Ascending aorta (tissue), 2 donors: Measurements from ENCODE around the gene CCDC63. TPM values are rescaled to one million over a fixed set of nuclear protein-coding genes. Genes with fewer than 3 reads are reported as not detected.

Experiments used
- DNase-seq, 2 donors: peaks; one replicate each; pipeline ENCODE4 v3.0.0-alpha.2; 2019; ENCODE audit warnings: low spot score in 2 of 2
- H3K27ac ChIP-seq, 2 donors: fragments of 200-600 bp; sonication (generic); one replicate each; pipeline ENCODE4 v1.5.1; 2016 to 2017; ENCODE audit warnings: mild to moderate bottlenecking in 1 of 2
- H3K27me3 ChIP-seq: fragments of 200-600 bp; sonication (generic); one replicate; pipeline ENCODE4 v1.5.1; 2017
- H3K36me3 ChIP-seq, 2 donors: fragments of 200-600 bp; sonication (generic); one replicate each; pipeline ENCODE4 v1.5.1; 2016
- H3K4me1 ChIP-seq, 2 donors: fragments of 200-600 bp; sonication (generic); one replicate each; pipeline ENCODE4 v1.5.1; 2016 to 2017; ENCODE audit warnings: mild to moderate bottlenecking in 1 of 2
- H3K4me3 ChIP-seq, 2 donors: fragments of 200-600 bp; sonication (generic); one replicate each; pipeline ENCODE4 v1.5.1; 2016 to 2017; ENCODE audit warnings: mild to moderate bottlenecking in 1 of 2
- H3K9me3 ChIP-seq, 2 donors: fragments of 200-600 bp; sonication (generic); one replicate each; pipeline ENCODE4 v1.5.1; 2016
- CTCF ChIP-seq, 3 experiments: fragments of 200-600 bp in 2 of 3; fragments of 450-650 bp in 1 of 3; sonication (generic) in 2 of 3; IDR thresholded peaks; one replicate each; pipeline ENCODE4 v1.5.1; 2016 to 2019; ENCODE audit warnings: antibody characterized with exemption in 3 of 3, mild to moderate bottlenecking in 1 of 3, moderate library complexity in 1 of 3
- intact Hi-C: fragments of 100-400 bp; cut with DNase I; formaldehyde crosslinking; loops from one replicate; pipeline ENCODE4 v1.15.1; 2023
- total RNA-seq: library from RNA; depleted of rRNA; stranded (reverse); fragments of >200 nt; gene quantifications from one replicate; pipeline ENCODE4 v1.1.0, GENCODE V29; 2016

The CCDC63 gene
- total RNA-seq, 1 donor from 2014 or later, result not detected

DNA sequence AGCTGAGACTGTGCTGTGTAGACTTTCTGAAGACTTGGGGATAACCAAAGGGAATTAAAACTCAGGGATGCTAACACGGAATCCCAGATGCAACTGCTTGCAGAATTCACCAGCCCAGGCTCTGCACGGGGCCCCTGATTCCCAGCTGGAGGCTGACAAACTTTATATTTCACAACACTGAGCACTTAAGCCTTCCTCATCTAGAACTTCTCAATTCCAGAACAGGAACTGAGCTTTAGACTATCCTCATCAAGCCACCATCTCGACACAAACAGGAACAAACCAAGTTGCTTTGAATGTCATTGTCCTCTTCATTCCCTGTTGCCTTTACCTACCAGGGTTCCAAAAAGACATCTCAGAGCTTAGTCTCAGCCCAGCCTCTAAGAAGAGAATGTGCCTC is 22.2 kb downstream of the CCDC63 start:
- Histone ChIP-seq H3K27me3 (no peaks in the 10 kb centered on the region), H3K4me1 (no peaks in the 10 kb centered on the region), H3K27ac (no peak overlapping the region), H3K9me3 (no peaks in the 10 kb centered on the region), H3K36me3 (no peaks in the 10 kb centered on the region), H3K4me3 (no peak overlapping the region)
- TF ChIP-seq CTCF (IDR thresholded peaks at IDR 0.05), result no peak
- no peak for DNase-seq
- intact Hi-C loops, result no loop called here

DNA sequence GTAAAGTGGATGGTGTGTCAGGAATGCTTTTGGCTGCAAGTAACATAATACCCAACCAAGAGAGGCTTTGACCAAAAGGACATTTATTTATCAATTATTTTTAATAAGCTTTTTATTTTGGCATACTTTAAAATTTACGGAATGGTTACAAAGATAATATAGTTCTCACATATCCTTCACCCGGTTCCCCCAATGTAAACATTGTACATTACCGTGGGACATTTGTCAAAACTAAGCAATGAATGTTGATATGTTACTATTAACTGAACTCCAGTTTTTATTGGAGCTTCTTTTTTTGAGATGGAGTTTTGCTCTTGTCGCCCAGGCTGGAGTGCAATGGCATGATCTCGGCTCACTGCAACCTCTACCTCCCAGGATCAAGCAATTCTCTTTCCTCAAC is 23.0 kb downstream of the CCDC63 start:
- no peaks in the 10 kb centered on the region for H3K36me3 ChIP-seq
- intact Hi-C loops, result no loop called here
- H3K4me1 ChIP-seq, result no peaks in the 10 kb centered on the region
- H3K9me3 ChIP-seq, result no peaks in the 10 kb centered on the region
- no peak overlapping the region for H3K4me3 ChIP-seq
- no peak for DNase-seq
- TF ChIP-seq CTCF (IDR thresholded peaks at IDR 0.05), result no peak
- no peaks in the 10 kb centered on the region for H3K27me3 ChIP-seq
- H3K27ac ChIP-seq, result no peak overlapping the region

DNA sequence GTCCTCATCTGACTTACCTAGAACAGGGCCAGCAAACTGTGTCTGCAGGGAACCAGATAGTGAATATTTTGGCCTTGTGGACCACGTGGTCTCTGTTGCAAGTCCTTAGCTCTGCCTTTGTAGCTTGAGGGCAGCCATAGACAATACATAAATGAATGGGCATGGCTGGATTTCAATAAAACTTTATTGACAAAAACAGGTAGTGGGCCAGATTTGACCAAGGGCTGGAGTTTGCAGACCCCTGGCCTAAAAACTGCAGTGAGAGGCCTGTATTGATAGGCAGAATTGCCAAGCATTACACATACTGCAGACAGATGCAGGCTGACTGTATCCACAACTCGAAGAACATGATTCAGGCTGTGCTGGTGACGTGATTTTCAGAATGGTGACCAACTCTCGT is 25.3 kb downstream of the CCDC63 start:
- H3K4me1 ChIP-seq, result no peaks in the 10 kb centered on the region
- no peak overlapping the region for H3K4me3 ChIP-seq
- H3K27ac ChIP-seq, result no peak overlapping the region
- no peaks in the 10 kb centered on the region for H3K9me3 ChIP-seq
- TF ChIP-seq CTCF (IDR thresholded peaks at IDR 0.05), result no peak
- no peaks in the 10 kb centered on the region for H3K36me3 ChIP-seq
- H3K27me3 ChIP-seq, result no peaks in the 10 kb centered on the region
- no peak for DNase-seq
- intact Hi-C loops, result no loop called here

DNA sequence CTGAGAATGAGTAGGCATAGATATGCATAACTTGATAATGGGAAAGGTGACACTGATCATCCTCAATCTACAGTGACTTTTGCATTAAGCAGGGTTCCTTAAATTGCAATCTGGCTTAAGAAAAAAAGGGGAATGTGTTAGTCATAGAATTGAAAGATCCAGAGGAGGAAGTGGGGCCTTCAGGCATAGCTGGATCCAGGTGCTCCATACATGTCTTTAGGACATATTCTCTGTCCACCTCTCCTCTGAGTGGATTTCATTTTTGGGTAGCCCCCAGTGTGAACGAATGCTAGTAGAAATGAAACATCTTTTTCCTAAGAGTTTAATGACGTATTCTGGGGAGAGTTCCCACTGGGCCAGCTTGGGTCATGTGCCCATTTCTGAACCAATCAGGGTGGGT is 27.6 kb downstream of the CCDC63 start:
- H3K27ac ChIP-seq, result no peak overlapping the region
- H3K36me3 ChIP-seq, result no peaks in the 10 kb centered on the region
- no peaks in the 10 kb centered on the region for H3K27me3 ChIP-seq
- peaks cover 0 to 2% of the 10 kb centered on the region in 2 donors for H3K4me1 ChIP-seq
- no peaks in the 10 kb centered on the region for H3K9me3 ChIP-seq
- no peak for DNase-seq
- no peak overlapping the region for H3K4me3 ChIP-seq
- TF ChIP-seq CTCF (IDR thresholded peaks at IDR 0.05), result no peak
- intact Hi-C loops, result no loop called here

DNA sequence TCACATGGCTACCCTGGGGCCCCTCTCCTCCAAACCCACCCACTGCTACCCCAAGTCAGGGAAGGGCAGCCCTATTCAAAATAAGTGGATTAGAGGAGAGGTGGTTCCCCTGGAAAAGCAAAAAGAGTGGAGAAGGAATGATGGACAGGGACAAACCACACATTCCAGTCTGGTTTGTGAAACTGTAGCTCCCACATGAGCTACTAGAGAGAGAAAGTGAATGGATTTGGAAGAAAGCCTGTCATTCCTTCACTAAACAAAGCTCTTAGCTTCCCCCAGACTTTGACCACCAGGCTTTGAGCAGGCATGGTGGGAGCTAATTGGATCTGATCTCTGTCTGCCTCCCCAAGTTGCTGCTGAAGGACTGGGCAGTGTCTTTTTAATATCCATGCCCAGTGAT is 28.0 kb downstream of the CCDC63 start:
- Histone ChIP-seq H3K27ac (no peak overlapping the region), H3K27me3 (no peaks in the 10 kb centered on the region), H3K4me1 (peaks cover 0 to 2% of the 10 kb centered on the region in 2 donors), H3K36me3 (no peaks in the 10 kb centered on the region), H3K4me3 (no peak overlapping the region), H3K9me3 (no peaks in the 10 kb centered on the region)
- DNase-seq, result no peak
- no peak for TF ChIP-seq CTCF (IDR thresholded peaks at IDR 0.05)
- intact Hi-C loops, result no loop called here

DNA sequence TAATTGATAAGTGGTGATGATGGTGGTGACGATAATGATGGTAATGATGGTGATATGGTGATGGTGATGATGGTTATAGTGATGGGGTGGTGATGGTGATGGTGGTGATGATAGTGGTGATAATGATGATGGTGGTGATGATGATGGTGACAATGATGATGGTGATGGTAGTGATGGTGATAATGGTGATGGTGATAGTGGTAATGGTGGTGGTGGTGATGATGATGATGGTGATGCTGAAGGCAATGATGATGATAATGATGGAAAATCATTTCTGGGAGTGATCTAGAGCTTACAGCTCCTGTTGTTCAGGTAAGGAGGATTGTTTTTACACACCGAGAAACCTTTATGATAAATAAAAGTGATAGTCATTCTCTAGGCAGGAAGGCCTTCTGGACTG is 33.9 kb downstream of the CCDC63 start:
- no peak for TF ChIP-seq CTCF (IDR thresholded peaks at IDR 0.05)
- Histone ChIP-seq H3K4me1 (peaks cover 0 to 2% of the 10 kb centered on the region in 2 donors), H3K4me3 (no peak overlapping the region), H3K36me3 (no peaks in the 10 kb centered on the region), H3K27me3 (no peaks in the 10 kb centered on the region), H3K27ac (no peak overlapping the region), H3K9me3 (no peaks in the 10 kb centered on the region)
- intact Hi-C loops, result loop anchor here (10.0 kb wide), 1 partner anchor 196 kb away; the partner anchor contains the start of gene HVCN1
- no peak for DNase-seq
